Tibial nerve (tissue), 4 donors: ENCODE data around the gene UNC93A.
"Not testable (repeated sequence)": the region's sequence is repeated elsewhere in the genome, so short reads cannot be mapped to it uniquely, and the experiment has no call there.

Source experiments
- CTCF ChIP-seq, 5 experiments: fragments of 200-600 bp in 3 of 5; fragments of 450-650 bp in 2 of 5; sonication (generic) in 3 of 5; IDR thresholded peaks; one replicate each; pipeline ENCODE4 v1.5.1; 2016 to 2019; ENCODE audit warnings: antibody characterized with exemption in 5 of 5, mild to moderate bottlenecking in 3 of 5, moderate library complexity in 2 of 5
- EP300 ChIP-seq, 2 donors: sonication (generic); formaldehyde crosslinking; IDR thresholded peaks; one replicate each; pipeline ENCODE4 v1.6.1; 2017; ENCODE audit warnings: antibody characterized with exemption in 2 of 2, mild to moderate bottlenecking in 1 of 2
- POLR2A ChIP-seq, 2 donors: fragments of 450-650 bp; IDR thresholded peaks; one replicate each; pipeline ENCODE4 v1.6.1; 2017; ENCODE audit warnings: antibody characterized with exemption in 2 of 2, mild to moderate bottlenecking in 2 of 2, moderate library complexity in 2 of 2

GRCh38 chr6:167280466-167280865, 10.6 kb upstream of the UNC93A start:
- not testable (repeated sequence) for TF ChIP-seq POLR2A, CTCF, EP300 (IDR thresholded peaks at IDR 0.05)
